ENCODE data around the gene TMEM266. TPM values are rescaled to one million over a fixed set of nuclear protein-coding genes. Genes with fewer than 3 reads are reported as not detected.

Gene TMEM266
- total and polyA plus RNA-seq, 2 experiments from 2014 or later = 0.42 to 5.0 TPM

DNA sequence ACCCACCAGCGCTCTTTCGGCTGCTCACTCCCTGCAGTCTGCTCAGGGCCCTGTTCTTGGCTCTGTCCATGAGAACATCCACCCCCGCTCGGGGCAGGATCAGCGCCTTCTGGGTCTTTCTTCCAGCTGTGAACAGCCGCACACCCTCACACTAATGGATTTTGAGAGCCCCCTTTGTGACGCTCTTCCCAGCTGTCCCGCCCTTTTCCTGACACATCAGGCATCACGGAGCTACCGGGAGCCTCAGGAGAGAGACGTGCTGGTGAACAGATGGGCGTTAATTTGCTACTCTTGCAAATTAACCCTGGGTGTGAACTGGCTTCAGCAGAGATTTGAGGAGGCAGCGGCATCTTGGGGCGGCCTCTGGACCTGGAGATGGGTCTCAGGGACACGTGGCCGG lies 113.0 kb downstream of the TMEM266 start:
- no peak overlapping the region for H3K27ac ChIP-seq (ENCODE audit: low read depth)
- peaks cover 18% of the 10 kb centered on the region for H3K27me3 Mint-ChIP-seq (ENCODE audit: insufficient read depth, low read depth, poor library complexity)
- no peaks in the 10 kb centered on the region; the same call in 2 of the 3 replicates for H3K36me3 Mint-ChIP-seq (ENCODE audit: low read depth)
- H3K4me3 Mint-ChIP-seq = no peak overlapping the region
- no peak overlapping the region for H3K4me2 ChIP-seq
- peaks cover 6% of the 10 kb centered on the region for H3K4me1 Mint-ChIP-seq
- no peak for DNase-seq (ENCODE audit: low spot score)
- no peaks in the 10 kb centered on the region for H3K27me3 ChIP-seq (ENCODE audit: insufficient read depth)
- no peaks in the 10 kb centered on the region for H3K9me2 ChIP-seq (ENCODE audit: insufficient read depth)
- ATAC-seq = no peak
- H3K27ac Mint-ChIP-seq = no peak overlapping the region
- no peak overlapping the region for H3K4me3 ChIP-seq
- no peaks in the 10 kb centered on the region for H3K79me2 ChIP-seq (replicated peaks; ENCODE audit: insufficient read depth)
- TF ChIP-seq ZNF331 (CRISPR knock-in tag; IDR thresholded peaks at IDR 0.05; ENCODE audit: low read depth) (no peak), EZH2 (IDR thresholded peaks at IDR 0.05; ENCODE audit: low read depth, unreplicated experiment) (no peak)
- H4K20me1 ChIP-seq (replicated peaks; ENCODE audit: insufficient read depth) = no peaks in the 10 kb centered on the region
- H3K36me3 ChIP-seq (ENCODE audit: insufficient read depth) = no peaks in the 10 kb centered on the region
- H3K4me1 ChIP-seq (ENCODE audit: insufficient read depth) = no peaks in the 10 kb centered on the region
- H3K9me3 Mint-ChIP-seq = no peaks in the 10 kb centered on the region
- H3F3A ChIP-seq (replicated peaks; ENCODE audit: low read depth) = no peaks in the 10 kb centered on the region
- no peak overlapping the region for H2AFZ ChIP-seq

DNA sequence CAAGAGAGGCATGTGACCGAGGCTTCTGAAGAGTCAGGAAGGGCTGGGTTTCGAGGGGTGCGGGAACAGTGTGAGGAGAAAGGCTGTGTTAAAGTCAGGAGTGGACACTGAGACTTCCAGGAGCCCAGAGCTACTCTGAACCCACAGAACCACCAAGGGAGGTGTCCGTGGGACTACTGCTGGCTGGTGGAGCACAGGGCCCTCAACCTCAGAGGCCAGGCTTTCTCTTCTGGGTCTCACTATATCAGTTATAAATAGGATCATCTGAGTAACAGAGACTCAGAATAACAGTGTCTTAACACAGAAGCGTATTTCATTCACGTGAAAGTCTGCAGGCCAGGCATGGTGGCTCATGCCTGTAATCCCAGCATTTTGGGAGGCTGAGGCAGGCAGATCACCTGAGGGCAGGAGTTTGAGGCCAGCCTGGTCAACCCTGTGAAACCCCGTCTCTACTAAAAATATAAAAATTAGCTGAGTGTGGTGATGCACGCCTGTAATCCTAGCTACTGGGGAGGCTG lies 113.6 kb downstream of the TMEM266 start:
- DNase-seq (ENCODE audit: low spot score) = no peak
- H3K27me3 Mint-ChIP-seq (ENCODE audit: insufficient read depth, low read depth, poor library complexity) = peaks cover 22% of the 10 kb centered on the region
- H3F3A ChIP-seq (replicated peaks; ENCODE audit: low read depth) = no peaks in the 10 kb centered on the region
- H3K9me2 ChIP-seq (ENCODE audit: insufficient read depth) = no peaks in the 10 kb centered on the region
- no peaks in the 10 kb centered on the region for H3K79me2 ChIP-seq (replicated peaks; ENCODE audit: insufficient read depth)
- H3K27me3 ChIP-seq (ENCODE audit: insufficient read depth) = no peaks in the 10 kb centered on the region
- no peaks in the 10 kb centered on the region for H4K20me1 ChIP-seq (replicated peaks; ENCODE audit: insufficient read depth)
- no peak overlapping the region for H3K4me2 ChIP-seq
- H3K4me3 ChIP-seq = no peak overlapping the region
- H2AFZ ChIP-seq = no peak overlapping the region
- H3K4me1 Mint-ChIP-seq = peaks cover 10% of the 10 kb centered on the region
- no peak for TF ChIP-seq CREB1 (CRISPR knock-in tag; IDR thresholded peaks at IDR 0.05; ENCODE audit: low read depth)
- no peak for TF ChIP-seq EZH2 (IDR thresholded peaks at IDR 0.05; ENCODE audit: low read depth, unreplicated experiment)
- no peak for TF ChIP-seq NANOG (IDR thresholded peaks at IDR 0.05; ENCODE audit: borderline replicate concordance)
- no peak overlapping the region for H3K27ac Mint-ChIP-seq
- H3K36me3 ChIP-seq (ENCODE audit: insufficient read depth) = no peaks in the 10 kb centered on the region
- H3K27ac ChIP-seq (ENCODE audit: low read depth) = no peak overlapping the region
- no peaks in the 10 kb centered on the region for H3K9me3 Mint-ChIP-seq
- no peaks in the 10 kb centered on the region for H3K4me1 ChIP-seq (ENCODE audit: insufficient read depth)
- H3K36me3 Mint-ChIP-seq (ENCODE audit: low read depth) = no peaks in the 10 kb centered on the region; the same call in 2 of the 3 replicates
- ATAC-seq = no peak
- H3K4me3 Mint-ChIP-seq = no peak overlapping the region

DNA sequence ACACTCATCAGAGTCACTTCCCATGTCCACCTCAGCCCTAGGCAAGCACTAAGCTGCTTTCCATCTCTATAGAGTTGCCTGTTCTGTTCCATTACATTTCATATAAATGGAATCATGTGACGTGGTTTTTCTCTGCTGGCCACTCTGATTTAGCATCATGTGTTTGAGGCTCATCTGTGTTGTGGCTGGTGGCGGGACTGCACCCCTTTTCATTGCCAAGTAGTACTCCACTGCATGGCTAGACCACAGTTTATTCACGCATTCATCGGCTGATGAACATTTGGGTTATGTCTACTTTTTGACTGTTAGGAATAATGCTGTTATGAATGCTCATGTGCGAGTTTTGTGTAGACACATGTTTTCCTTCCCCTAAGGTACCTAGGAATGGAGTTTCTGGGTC lies 114.9 kb downstream of the TMEM266 start:
- H4K20me1 ChIP-seq (replicated peaks; ENCODE audit: insufficient read depth) = no peaks in the 10 kb centered on the region
- no peak overlapping the region for H3K4me2 ChIP-seq
- TF ChIP-seq ZNF331 (CRISPR knock-in tag; IDR thresholded peaks at IDR 0.05; ENCODE audit: low read depth) (no peak), JUNB (IDR thresholded peaks at IDR 0.05; ENCODE audit: unreplicated experiment) (no peak), NANOG (IDR thresholded peaks at IDR 0.05; ENCODE audit: borderline replicate concordance) (no peak), POLR2AphosphoS5 (IDR thresholded peaks at IDR 0.05; ENCODE audit: low read depth) (no peak), CREB1 (CRISPR knock-in tag; IDR thresholded peaks at IDR 0.05; ENCODE audit: low read depth) (no peak)
- TF ChIP-seq, protein P1, sequence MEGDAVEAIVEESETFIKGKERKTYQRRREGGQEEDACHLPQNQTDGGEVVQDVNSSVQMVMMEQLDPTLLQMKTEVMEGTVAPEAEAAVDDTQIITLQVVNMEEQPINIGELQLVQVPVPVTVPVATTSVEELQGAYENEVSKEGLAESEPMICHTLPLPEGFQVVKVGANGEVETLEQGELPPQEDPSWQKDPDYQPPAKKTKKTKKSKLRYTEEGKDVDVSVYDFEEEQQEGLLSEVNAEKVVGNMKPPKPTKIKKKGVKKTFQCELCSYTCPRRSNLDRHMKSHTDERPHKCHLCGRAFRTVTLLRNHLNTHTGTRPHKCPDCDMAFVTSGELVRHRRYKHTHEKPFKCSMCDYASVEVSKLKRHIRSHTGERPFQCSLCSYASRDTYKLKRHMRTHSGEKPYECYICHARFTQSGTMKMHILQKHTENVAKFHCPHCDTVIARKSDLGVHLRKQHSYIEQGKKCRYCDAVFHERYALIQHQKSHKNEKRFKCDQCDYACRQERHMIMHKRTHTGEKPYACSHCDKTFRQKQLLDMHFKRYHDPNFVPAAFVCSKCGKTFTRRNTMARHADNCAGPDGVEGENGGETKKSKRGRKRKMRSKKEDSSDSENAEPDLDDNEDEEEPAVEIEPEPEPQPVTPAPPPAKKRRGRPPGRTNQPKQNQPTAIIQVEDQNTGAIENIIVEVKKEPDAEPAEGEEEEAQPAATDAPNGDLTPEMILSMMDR (conservative IDR thresholded peaks at IDR 0.05; ENCODE audit: low read depth in 2 of 2) = no peak
- H3K36me3 ChIP-seq (ENCODE audit: insufficient read depth) = no peaks in the 10 kb centered on the region
- no peaks in the 10 kb centered on the region for H3F3A ChIP-seq (replicated peaks; ENCODE audit: low read depth)
- DNase-seq (ENCODE audit: low spot score) (no peak), ATAC-seq (no peak)
- no peak overlapping the region for H3K27ac Mint-ChIP-seq
- H3K27me3 ChIP-seq (ENCODE audit: insufficient read depth) = no peaks in the 10 kb centered on the region
- no peak overlapping the region for H3K27ac ChIP-seq (ENCODE audit: low read depth)
- H3K4me1 ChIP-seq (ENCODE audit: insufficient read depth) = no peaks in the 10 kb centered on the region
- H3K4me3 ChIP-seq = no peak overlapping the region
- H3K36me3 Mint-ChIP-seq (ENCODE audit: low read depth) = no peaks in the 10 kb centered on the region; the same call in 2 of the 3 replicates
- no peaks in the 10 kb centered on the region for H3K9me2 ChIP-seq (ENCODE audit: insufficient read depth)
- peaks cover 20% of the 10 kb centered on the region for H3K27me3 Mint-ChIP-seq (ENCODE audit: insufficient read depth, low read depth, poor library complexity)
- peaks cover 4% of the 10 kb centered on the region; the same call in 1 of the 3 replicates for H3K4me1 Mint-ChIP-seq
- H3K9me3 Mint-ChIP-seq = no peaks in the 10 kb centered on the region
- H3K79me2 ChIP-seq (replicated peaks; ENCODE audit: insufficient read depth) = no peaks in the 10 kb centered on the region
- no peak overlapping the region for H3K4me3 Mint-ChIP-seq
- H2AFZ ChIP-seq = no peak overlapping the region

Data from GM23338 (cell line).